Raji (cell line): ENCODE data around the gene MINDY1.

Experiments
- POLR2A ChIP-seq: IDR thresholded peaks from 2 replicates; pipeline ENCODE4 v1.6.1; 2011; ENCODE audit warnings: low read depth, low read length, control low read depth; ENCODE audit not compliant: insufficient read depth

The MINDY1 gene

GRCh38 chr1:150966011-150966410, 40.7 kb downstream of the MINDY1 start:
- TF ChIP-seq POLR2A: no peak

- no peak for TF ChIP-seq POLR2A
These were observed 41.1 kb downstream of the MINDY1 start for GRCh38 chr1:150965605-150966004.

GRCh38 chr1:150964164-150964489, 42.6 kb downstream of the MINDY1 start:
- TF ChIP-seq POLR2A: no peak

GRCh38 chr1:150963321-150964163, 43.2 kb downstream of the MINDY1 start:
- TF ChIP-seq POLR2A: no peak

GRCh38 chr1:150961756-150962155, 44.9 kb downstream of the MINDY1 start:
- TF ChIP-seq POLR2A: no peak

- no peak for TF ChIP-seq POLR2A
These were observed 46.1 kb downstream of the MINDY1 start for GRCh38 chr1:150960646-150961045.

- TF ChIP-seq POLR2A: no peak
These were observed 49.0 kb downstream of the MINDY1 start for GRCh38 chr1:150957666-150958065.

- TF ChIP-seq POLR2A: no peak
These were observed 51.4 kb downstream of the MINDY1 start for GRCh38 chr1:150955280-150955679.

- TF ChIP-seq POLR2A: no peak
These were observed 52.0 kb downstream of the MINDY1 start for GRCh38 chr1:150954708-150955107.
